SK-N-SH treated with all-trans-retinoic acid at 6 μM for 48 hours (cell line): ENCODE results near the gene PTX4.

Experiments used
- CREB5 ChIP-seq: fragments of 250-450 bp; sonication (Bioruptor Pico); IDR thresholded peaks from 2 replicates; pipeline ENCODE4 v1.5.1; 2020; ENCODE audit warnings: low read depth, mild to moderate bottlenecking, moderate library complexity
- OSR1 ChIP-seq: fragments of 250-450 bp; sonication (Bioruptor Pico); IDR thresholded peaks from 2 replicates; pipeline ENCODE4 v1.8.0; 2022; ENCODE audit warnings: moderate library complexity, mild to moderate bottlenecking, inconsistent platforms
- PATZ1 ChIP-seq: fragments of 250-450 bp; sonication (Bioruptor Pico); IDR thresholded peaks from 2 replicates; pipeline ENCODE4 v1.8.0; 2020; ENCODE audit warnings: mild to moderate bottlenecking, moderate library complexity, borderline replicate concordance
- RARB ChIP-seq: fragments of 250-450 bp; sonication (Bioruptor Pico); IDR thresholded peaks from 2 replicates; pipeline ENCODE4 v1.8.0; 2021; ENCODE audit warnings: mild to moderate bottlenecking, moderate library complexity
- SNAI2 ChIP-seq: fragments of 250-450 bp; sonication (Bioruptor Pico); IDR thresholded peaks from 2 replicates; pipeline ENCODE4 v1.5.0; 2020; ENCODE audit warnings: mild to moderate bottlenecking, moderate library complexity
- TSHZ2 ChIP-seq: fragments of 250-450 bp; sonication (Bioruptor Pico); IDR thresholded peaks from 2 replicates; pipeline ENCODE4 v1.5.0; 2020; ENCODE audit warnings: mild to moderate bottlenecking, moderate library complexity
- ZNF565 ChIP-seq: fragments of 450-650 bp; formaldehyde crosslinking; conservative IDR thresholded peaks from 2 replicates; pipeline ENCODE4 v1.5.0; 2020; ENCODE audit warnings: low read depth, mild to moderate bottlenecking, moderate library complexity

PTX4 gene

DNA sequence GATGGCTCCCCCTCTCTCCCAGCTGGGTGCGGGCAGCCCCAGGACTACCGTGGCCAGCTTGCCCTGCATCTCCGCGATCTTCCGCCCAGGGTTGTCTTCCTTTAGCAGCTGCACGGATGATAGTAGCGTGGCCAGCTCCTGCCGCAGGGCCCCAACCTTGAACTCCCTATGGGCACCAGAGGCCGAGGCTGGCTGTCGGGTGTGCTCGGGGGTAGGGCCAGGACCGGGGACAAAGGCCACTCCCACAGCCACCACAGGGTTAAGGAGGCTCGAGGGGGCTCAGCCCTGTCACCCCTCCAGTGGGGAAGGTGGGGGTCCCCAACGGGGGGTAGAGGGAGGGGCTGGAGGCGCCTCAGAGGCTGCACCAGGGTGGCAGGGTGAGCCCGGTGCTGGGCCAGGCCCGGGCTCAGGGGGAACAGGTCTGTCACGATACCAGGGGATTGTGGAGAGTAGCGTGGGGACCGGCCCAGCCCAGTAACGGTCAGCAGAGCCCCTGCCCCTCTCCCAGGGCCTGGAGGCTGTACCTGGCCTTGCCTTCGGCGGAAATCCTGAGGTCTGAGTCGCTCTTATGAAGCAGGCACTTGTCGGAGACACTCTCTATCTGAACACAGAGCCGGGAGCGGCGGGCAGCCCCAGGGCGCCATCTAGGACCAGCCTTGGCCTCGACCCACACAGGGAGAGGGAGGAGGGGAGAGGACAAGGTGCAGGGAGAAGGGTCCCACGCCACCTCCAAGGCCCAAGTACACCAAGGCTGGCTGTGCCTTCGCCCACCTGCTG is 52.6 kb downstream of the PTX4 start (continued):
- TF ChIP-seq TSHZ2 (CRISPR knock-in tag) (no peak), SNAI2 (CRISPR knock-in tag) (no peak), PATZ1 (no peak), ZNF565 (CRISPR knock-in tag) (no peak), CREB5 (CRISPR knock-in tag) (no peak), OSR1 (CRISPR knock-in tag) (no peak), RARB (CRISPR knock-in tag) (no peak)
- TF ChIP-seq, all 23 proteins: peak for 0
